GM12864 (cell line): Measurements from ENCODE around the gene KCNB1.

Source experiments
- DNase-seq: peaks from one replicate; pipeline ENCODE4 v3.0.0-alpha.2; 2011; ENCODE audit warnings: low read depth
- H3K4me3 ChIP-seq: 2 replicates; pipeline ENCODE4 v1.5.1; 2011; ENCODE audit warnings: mild to moderate bottlenecking, low read depth, low read length, control low read depth
- TF ChIP-seq, protein P1 (sequence below): IDR thresholded peaks from 2 replicates; pipeline ENCODE4 v1.5.1; 2011; ENCODE audit warnings: low read depth, mild to moderate bottlenecking, moderate library complexity, low read length, control low read depth, inconsistent platforms; ENCODE audit errors: missing control alignments

KCNB1 gene

DNA sequence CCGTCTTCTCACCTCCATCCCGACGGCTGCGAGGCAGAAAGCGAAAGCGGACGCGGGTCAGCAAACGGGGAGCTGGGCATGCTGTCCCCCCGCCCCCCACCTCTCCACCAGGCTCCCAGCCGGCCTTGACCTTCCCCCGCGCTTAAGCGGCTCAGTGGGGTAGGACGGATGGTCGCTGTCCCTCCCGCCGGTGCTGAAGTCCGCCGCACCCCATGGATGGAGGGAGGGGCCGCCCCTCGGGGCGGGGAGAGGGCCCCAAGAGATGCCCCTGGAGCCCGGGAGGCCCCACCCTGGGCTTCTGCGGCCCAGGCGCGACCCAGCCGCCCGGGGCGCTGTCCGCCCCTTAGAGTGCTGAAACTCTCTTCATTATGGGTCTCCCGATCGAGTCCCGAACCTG, at the start of gene KCNB1:
TSS of gene KCNB1 (minus strand) at position 48 of the 397 bp plus-strand sequence. CDS start 188 bp downstream, outside the sequence.
- no peak for DNase-seq
- TF ChIP-seq, protein P1, sequence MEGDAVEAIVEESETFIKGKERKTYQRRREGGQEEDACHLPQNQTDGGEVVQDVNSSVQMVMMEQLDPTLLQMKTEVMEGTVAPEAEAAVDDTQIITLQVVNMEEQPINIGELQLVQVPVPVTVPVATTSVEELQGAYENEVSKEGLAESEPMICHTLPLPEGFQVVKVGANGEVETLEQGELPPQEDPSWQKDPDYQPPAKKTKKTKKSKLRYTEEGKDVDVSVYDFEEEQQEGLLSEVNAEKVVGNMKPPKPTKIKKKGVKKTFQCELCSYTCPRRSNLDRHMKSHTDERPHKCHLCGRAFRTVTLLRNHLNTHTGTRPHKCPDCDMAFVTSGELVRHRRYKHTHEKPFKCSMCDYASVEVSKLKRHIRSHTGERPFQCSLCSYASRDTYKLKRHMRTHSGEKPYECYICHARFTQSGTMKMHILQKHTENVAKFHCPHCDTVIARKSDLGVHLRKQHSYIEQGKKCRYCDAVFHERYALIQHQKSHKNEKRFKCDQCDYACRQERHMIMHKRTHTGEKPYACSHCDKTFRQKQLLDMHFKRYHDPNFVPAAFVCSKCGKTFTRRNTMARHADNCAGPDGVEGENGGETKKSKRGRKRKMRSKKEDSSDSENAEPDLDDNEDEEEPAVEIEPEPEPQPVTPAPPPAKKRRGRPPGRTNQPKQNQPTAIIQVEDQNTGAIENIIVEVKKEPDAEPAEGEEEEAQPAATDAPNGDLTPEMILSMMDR: no peak
- no peak within 1 kb of the TSS for H3K4me3 ChIP-seq

DNA sequence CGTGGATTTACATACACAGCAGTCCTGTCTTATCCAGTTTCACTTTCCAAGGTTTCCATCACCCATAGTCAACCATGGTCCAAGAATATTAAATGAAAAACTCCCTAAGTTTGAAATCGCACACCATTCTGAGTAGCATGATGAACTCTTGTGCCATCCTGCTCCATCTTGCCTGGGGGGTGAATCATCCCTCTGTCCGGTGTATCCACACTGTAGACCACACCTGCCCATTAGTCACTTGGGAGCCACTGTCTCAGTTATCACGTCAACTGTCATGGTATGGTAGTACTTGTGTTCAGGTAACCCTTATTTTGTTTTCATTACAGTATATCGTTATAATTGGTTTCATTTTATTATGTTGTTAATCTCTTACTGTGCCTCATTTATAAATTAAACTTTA, 47.0 kb upstream of the KCNB1 start:
- no peak for DNase-seq
- TF ChIP-seq, protein P1: no peak
- no peak overlapping the region for H3K4me3 ChIP-seq

DNA sequence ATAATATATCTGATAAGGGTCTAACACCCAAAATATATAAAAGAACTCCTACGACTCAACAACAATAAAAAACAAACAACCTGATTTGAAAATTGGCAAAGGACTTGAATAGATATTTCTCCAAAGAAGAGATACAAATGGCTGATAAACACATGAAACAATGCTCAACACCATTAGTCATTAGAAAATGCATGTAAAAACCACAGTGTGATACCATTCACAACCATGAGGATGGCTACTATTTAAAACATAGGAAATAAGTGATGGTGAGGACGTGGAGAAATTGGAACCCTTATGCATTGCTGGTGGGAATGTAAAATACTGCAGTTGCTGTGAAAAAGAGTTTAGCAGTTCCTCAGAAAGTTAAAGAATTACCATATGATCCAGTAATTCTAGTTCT, 44.1 kb upstream of the KCNB1 start:
- no peak for DNase-seq
- H3K4me3 ChIP-seq: no peak overlapping the region
- TF ChIP-seq, protein P1: no peak

DNA sequence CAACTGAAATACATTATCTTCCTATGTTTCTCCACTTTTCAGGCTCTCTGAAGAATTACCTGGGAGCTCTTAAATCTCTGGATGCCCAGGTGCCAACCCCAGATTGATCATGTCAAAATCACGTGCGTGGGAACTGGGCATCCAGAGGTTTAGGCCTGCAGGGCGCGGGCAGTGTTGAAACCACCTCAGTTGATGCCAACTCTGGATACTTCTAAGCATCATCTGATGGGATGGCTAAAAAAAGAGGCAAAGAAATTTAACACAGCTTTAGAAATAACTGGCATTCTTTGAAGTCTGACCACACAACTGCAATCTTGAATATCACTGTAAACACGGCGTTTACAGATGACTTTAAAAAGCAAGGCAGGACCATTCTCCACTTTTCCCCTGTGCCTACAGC, 43.6 kb upstream of the KCNB1 start:
- no peak for DNase-seq
- TF ChIP-seq, protein P1: no peak

DNA sequence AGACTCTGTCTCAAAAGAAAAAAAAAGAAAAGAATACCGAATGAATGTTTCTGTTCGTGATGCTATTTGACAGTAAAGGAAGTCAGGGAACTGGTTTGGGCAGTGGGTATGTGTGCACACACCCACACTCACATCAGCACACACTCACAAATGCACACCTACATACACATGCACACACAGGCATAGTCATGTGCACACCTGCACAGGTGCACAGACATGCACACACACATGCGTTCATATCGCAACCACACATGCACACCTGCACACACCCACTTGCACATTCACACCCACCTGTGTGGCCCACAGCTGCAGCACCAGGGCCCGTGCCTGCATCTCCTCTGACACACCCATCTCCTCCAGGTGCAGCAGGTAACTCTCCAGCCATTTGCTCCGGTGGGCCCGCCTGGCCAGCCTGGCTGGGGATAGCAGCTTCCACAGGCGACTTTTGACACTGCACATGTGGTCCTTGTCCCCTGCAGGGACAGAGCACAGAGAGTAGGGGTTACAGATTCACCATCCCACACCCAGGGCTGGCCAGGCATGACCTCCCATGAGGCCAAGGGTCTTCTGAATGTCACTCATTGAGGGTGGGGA, 41.4 kb upstream of the KCNB1 start:
- no peak overlapping the region for H3K4me3 ChIP-seq
- DNase-seq: no peak
- TF ChIP-seq, protein P1: no peak

More for the DNA sequence above, 43.6 kb upstream of the KCNB1 start:
- H3K4me3 ChIP-seq: no peak overlapping the region

GRCh38 chr20:49521356-49521755, 38.9 kb upstream of the KCNB1 start:
- DNase-seq: no peak
- H3K4me3 ChIP-seq: no peak overlapping the region
- TF ChIP-seq, protein P1: no peak

DNA sequence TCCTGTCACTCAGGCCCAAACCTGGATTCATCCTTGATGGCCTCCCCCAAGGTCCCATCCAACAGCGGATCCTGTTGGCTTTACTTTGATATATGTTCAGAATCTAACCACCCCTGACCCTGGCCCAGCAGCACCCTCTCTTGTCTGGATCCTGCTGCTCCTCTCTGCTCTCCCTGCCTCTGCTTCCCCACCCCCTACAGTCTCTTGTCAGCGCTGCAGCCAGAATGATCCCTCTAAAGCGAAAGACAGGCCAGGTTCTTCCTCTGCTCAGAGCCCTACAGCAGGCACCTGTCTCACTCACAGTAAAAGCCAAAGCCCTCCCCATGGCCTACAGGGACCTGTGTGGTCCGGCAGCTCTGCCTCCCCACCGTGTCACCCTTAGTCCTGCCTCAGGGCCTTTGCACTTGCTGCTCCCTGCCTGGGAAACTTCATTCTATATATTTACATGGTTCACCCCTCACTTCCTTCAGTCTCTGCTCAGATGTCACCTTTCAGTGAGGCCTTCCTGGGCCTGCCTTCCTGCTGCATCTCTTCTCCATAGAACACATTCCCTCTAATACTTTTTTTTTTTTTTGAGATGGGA, 37.4 kb upstream of the KCNB1 start:
- no peak for DNase-seq
- no peak overlapping the region for H3K4me3 ChIP-seq
- TF ChIP-seq, protein P1: peak; percentile 11
